ENCODE results near the gene C1orf232.

Gene C1orf232

DNA sequence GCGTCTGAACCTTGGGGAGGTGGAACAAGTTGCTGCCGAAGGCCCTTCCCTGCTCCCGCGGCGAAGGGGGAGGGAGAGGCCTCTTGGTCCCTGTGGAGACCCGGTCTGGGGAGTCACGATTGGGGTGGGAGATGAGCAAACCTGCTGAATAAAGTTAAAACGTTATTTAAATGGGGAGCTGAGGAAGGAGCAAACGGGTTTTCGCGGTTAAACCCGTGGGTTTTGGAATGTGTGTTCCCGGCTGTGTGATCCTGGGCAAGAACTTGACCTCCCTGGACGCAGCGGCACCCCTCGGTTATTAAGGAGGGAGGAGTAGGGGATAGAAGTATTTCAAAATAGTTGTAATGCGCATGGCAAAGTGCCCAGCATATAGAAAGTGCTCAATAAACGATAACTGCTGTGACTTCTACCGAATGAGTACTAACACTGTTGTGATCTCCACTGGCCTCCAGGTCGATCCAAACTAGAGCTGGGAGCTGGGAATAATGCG, 6.5 kb downstream of the C1orf232 start:
- Histone ChIP-seq H4K91ac (ENCODE audit: low read depth, low read length, poor library complexity) (no peak overlapping the region), H3K18ac (ENCODE audit: low read length) (peak overlapping the region; percentile 93), H4K8ac (ENCODE audit: low read depth, low read length) (no peak overlapping the region), H3K4ac (ENCODE audit: low read length) (no peak overlapping the region), H2BK15ac (ENCODE audit: low read length) (no peak overlapping the region), H2AFZ (ENCODE audit: low read length) (no peak overlapping the region), H3K27me3 (ENCODE audit: control insufficient read depth in 3 of 3, insufficient read depth in 3 of 3, low read depth in 1 of 3, low read length in 3 of 3) (peaks cover 3 to 26% (median 3%) of the 10 kb centered on the region in 3 experiments), H3K79me1 (ENCODE audit: low read depth, low read length) (no peaks in the 10 kb centered on the region), H3K9ac (ENCODE audit: low read depth, low read length, poor library complexity) (peak overlapping the region; percentile 47), H2BK12ac (ENCODE audit: low read length) (peak overlapping the region; percentile 69), H3K4me2 (ENCODE audit: insufficient read depth, low read length, poor library complexity, severe bottlenecking) (peak overlapping the region; percentile 75), H2BK5ac (ENCODE audit: low read length) (no peak overlapping the region), H3K23ac (ENCODE audit: low read depth, low read length, poor library complexity) (peak overlapping the region; percentile 87), H3K4me1 (ENCODE audit: control insufficient read depth in 2 of 2, insufficient read depth in 1 of 2, low read depth in 1 of 2, low read length in 2 of 2) (peaks cover 32 to 43% of the 10 kb centered on the region in 2 donors), H3K36me3 (replicated peaks in 1 of 2; ENCODE audit: control insufficient read depth in 2 of 2, insufficient read depth in 2 of 2, low read length in 2 of 2) (no peaks in the 10 kb centered on the region), H3K27ac (replicated peaks; ENCODE audit: low read length) (no peak overlapping the region), H3K9me3 (replicated peaks in 1 of 2; ENCODE audit: control insufficient read depth in 2 of 2, insufficient read depth in 1 of 2, low read depth in 1 of 2, low read length in 2 of 2) (no peaks in the 10 kb centered on the region), H2AK5ac (ENCODE audit: low read depth, low read length) (no peak overlapping the region), H3K14ac (ENCODE audit: low read length) (no peak overlapping the region), H3K4me3 (ENCODE audit: low read length in 2 of 2) (peak overlapping the region in 1 of 2 donors; percentile 72), H2BK120ac (ENCODE audit: low read depth, low read length) (no peak overlapping the region)
- WGBS, 2 donors (ENCODE audit: extremely low coverage in 2 of 2, insufficient read length in 2 of 2, insufficient replicate concordance in 1 of 2): no CpG with 5 or more reads among the region's 21 CpGs
- no peak for DNase-seq (ENCODE audit: low spot score)

- Histone ChIP-seq H3K4ac (ENCODE audit: low read length) (peak overlapping the region; percentile 80), H3K23ac (ENCODE audit: low read depth, low read length, poor library complexity) (peak overlapping the region; percentile 99), H3K9me3 (replicated peaks in 1 of 2; ENCODE audit: control insufficient read depth in 2 of 2, insufficient read depth in 1 of 2, low read depth in 1 of 2, low read length in 2 of 2) (no peaks in the 10 kb centered on the region), H3K4me3 (ENCODE audit: low read length in 2 of 2) (peak overlapping the region in 1 of 2 donors; percentile 73), H4K91ac (ENCODE audit: low read depth, low read length, poor library complexity) (peak overlapping the region; percentile 73), H2BK12ac (ENCODE audit: low read length) (peak overlapping the region; percentile 69), H3K4me2 (ENCODE audit: insufficient read depth, low read length, poor library complexity, severe bottlenecking) (peak overlapping the region; percentile 75), H3K14ac (ENCODE audit: low read length) (peak overlapping the region; percentile 77), H2BK5ac (ENCODE audit: low read length) (no peak overlapping the region), H3K18ac (ENCODE audit: low read length) (peak overlapping the region; percentile 98), H2AFZ (ENCODE audit: low read length) (no peak overlapping the region), H2BK120ac (ENCODE audit: low read depth, low read length) (peak overlapping the region; percentile 85), H3K36me3 (replicated peaks in 1 of 2; ENCODE audit: control insufficient read depth in 2 of 2, insufficient read depth in 2 of 2, low read length in 2 of 2) (no peaks in the 10 kb centered on the region), H3K9ac (ENCODE audit: low read depth, low read length, poor library complexity) (peak overlapping the region; percentile 73), H3K4me1 (ENCODE audit: control insufficient read depth in 2 of 2, insufficient read depth in 1 of 2, low read depth in 1 of 2, low read length in 2 of 2) (peaks cover 35 to 45% of the 10 kb centered on the region in 2 donors), H4K8ac (ENCODE audit: low read depth, low read length) (peak overlapping the region; percentile 96), H2AK5ac (ENCODE audit: low read depth, low read length) (peak overlapping the region; percentile 92), H2BK15ac (ENCODE audit: low read length) (peak overlapping the region; percentile 96), H3K79me1 (ENCODE audit: low read depth, low read length) (no peaks in the 10 kb centered on the region), H3K27ac (replicated peaks; ENCODE audit: low read length) (no peak overlapping the region), H3K27me3 (ENCODE audit: control insufficient read depth in 3 of 3, insufficient read depth in 3 of 3, low read depth in 1 of 3, low read length in 3 of 3) (peaks cover 3 to 27% (median 3%) of the 10 kb centered on the region in 3 experiments)
- no CpG with 5 or more reads among the region's 98 CpGs for WGBS, 2 donors (ENCODE audit: extremely low coverage in 2 of 2, insufficient read length in 2 of 2, insufficient replicate concordance in 1 of 2)
- no peak for DNase-seq (ENCODE audit: low spot score)
These were observed 7.1 kb downstream of the C1orf232 start for GRCh38 chr1:26161415-26162219.

DNA sequence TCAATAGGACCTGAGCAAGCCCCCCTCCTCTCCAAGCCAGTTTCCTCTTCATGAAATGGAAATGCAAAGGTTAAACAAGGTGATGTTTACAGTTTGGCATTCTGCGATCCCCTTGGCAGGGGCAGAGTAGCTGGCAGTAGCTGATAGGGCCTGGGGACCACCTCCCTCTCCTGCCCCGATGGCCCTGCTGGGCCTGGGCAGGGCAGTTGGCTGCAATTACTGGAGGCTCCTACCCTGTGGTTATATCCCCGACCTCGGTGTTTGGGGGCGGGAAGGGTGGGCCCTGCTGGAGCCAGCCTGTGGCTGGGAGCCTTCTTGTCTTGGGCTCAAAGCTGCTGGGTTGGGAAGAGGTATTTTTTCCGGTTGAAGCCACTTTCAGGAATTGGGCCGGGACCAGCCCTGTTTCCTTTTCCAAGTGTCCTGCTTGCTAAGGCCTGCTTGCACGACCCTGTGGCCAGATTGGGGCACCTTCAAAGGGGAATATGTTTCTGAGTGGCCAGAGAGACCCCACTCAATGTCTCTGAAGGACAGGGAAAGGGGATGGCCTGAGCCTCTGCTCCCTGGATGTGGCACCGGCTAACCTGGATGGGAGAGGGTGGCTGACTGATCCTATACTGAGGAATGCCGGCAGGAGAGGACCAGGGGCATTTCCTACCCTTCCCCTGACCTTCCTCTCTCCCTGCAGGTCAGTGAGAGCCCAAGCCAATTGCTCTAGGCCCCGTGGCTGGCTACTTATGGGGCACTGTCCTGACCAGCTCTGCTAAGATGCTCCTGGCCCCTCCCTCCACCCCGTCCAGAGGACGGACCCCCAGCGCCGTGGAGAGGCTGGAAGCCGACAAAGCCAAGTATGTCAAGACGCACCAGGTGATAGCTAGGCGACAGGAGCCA, 8.0 kb downstream of the C1orf232 start:
- H3K27me3 ChIP-seq (ENCODE audit: control insufficient read depth in 3 of 3, insufficient read depth in 3 of 3, low read depth in 1 of 3, low read length in 3 of 3): peaks cover 3 to 35% (median 3%) of the 10 kb centered on the region in 3 experiments
- H3K79me1 ChIP-seq (ENCODE audit: low read depth, low read length): no peaks in the 10 kb centered on the region
- H3K4me2 ChIP-seq (ENCODE audit: insufficient read depth, low read length, poor library complexity, severe bottlenecking): peak overlapping the region; percentile 75
- H3K9me3 ChIP-seq (replicated peaks in 1 of 2; ENCODE audit: control insufficient read depth in 2 of 2, insufficient read depth in 1 of 2, low read depth in 1 of 2, low read length in 2 of 2): no peaks in the 10 kb centered on the region
- no peaks in the 10 kb centered on the region for H3K36me3 ChIP-seq (replicated peaks in 1 of 2; ENCODE audit: control insufficient read depth in 2 of 2, insufficient read depth in 2 of 2, low read length in 2 of 2)
- peak overlapping the region in 1 of 2 donors; percentile 73 for H3K4me3 ChIP-seq (ENCODE audit: low read length in 2 of 2)
- H3K23ac ChIP-seq (ENCODE audit: low read depth, low read length, poor library complexity): peak overlapping the region; percentile 99
- peak overlapping the region; percentile 73 for H3K9ac ChIP-seq (ENCODE audit: low read depth, low read length, poor library complexity)
- H2AK5ac ChIP-seq (ENCODE audit: low read depth, low read length): peak overlapping the region; percentile 92
- H3K27ac ChIP-seq (replicated peaks; ENCODE audit: low read length): no peak overlapping the region
- WGBS, 2 donors (ENCODE audit: extremely low coverage in 2 of 2, insufficient read length in 2 of 2, insufficient replicate concordance in 1 of 2): no CpG with 5 or more reads among the region's 18 CpGs
- peak overlapping the region; percentile 10 for H2BK120ac ChIP-seq (ENCODE audit: low read depth, low read length)
- no peak overlapping the region for H2BK5ac ChIP-seq (ENCODE audit: low read length)
- H3K4ac ChIP-seq (ENCODE audit: low read length): peak overlapping the region; percentile 80
- H3K4me1 ChIP-seq (ENCODE audit: control insufficient read depth in 2 of 2, insufficient read depth in 1 of 2, low read depth in 1 of 2, low read length in 2 of 2): peaks cover 43 to 48% of the 10 kb centered on the region in 2 donors
- peak overlapping the region; percentile 98 for H3K18ac ChIP-seq (ENCODE audit: low read length)
- H3K14ac ChIP-seq (ENCODE audit: low read length): peak overlapping the region; percentile 77
- DNase-seq (ENCODE audit: low spot score): no peak
- H4K91ac ChIP-seq (ENCODE audit: low read depth, low read length, poor library complexity): peak overlapping the region; percentile 73
- no peak overlapping the region for H2BK12ac ChIP-seq (ENCODE audit: low read length)
- peak overlapping the region; percentile 96 for H2BK15ac ChIP-seq (ENCODE audit: low read length)
- no peak overlapping the region for H2AFZ ChIP-seq (ENCODE audit: low read length)
- no peak overlapping the region for H4K8ac ChIP-seq (ENCODE audit: low read depth, low read length)

Measured in neuronal stem cell (in vitro differentiated cells).